Progenitor cell of endocrine pancreas (in vitro differentiated cells): ENCODE results near the gene HAO1. TPM values are rescaled to one million over a fixed set of nuclear protein-coding genes. Genes with fewer than 3 reads are reported as not detected.

Source experiments
- DNase-seq: peaks from one replicate; pipeline ENCODE4 v3.0.0; 2021; ENCODE audit warnings: low spot score; ENCODE audit not compliant: unreplicated experiment
- H3K27ac Mint-ChIP-seq: 2 replicates; pipeline ENCODE4 v1.8.0; 2021; ENCODE audit warnings: mild to moderate bottlenecking, moderate library complexity, mixed read lengths
- H3K27me3 Mint-ChIP-seq: 2 replicates; pipeline ENCODE4 v1.8.0; 2021; ENCODE audit warnings: mixed read lengths
- H3K36me3 Mint-ChIP-seq: 2 replicates; pipeline ENCODE4 v1.8.0; 2022; ENCODE audit warnings: mixed read lengths; ENCODE audit not compliant: insufficient read depth
- H3K4me1 Mint-ChIP-seq: 2 replicates; pipeline ENCODE4 v1.8.0; 2021; ENCODE audit warnings: low read depth, mixed read lengths
- H3K4me3 Mint-ChIP-seq: 2 replicates; pipeline ENCODE4 v1.8.0; 2021; ENCODE audit warnings: low read depth, mild to moderate bottlenecking, moderate library complexity, mixed read lengths
- H3K9me3 Mint-ChIP-seq: 2 replicates; pipeline ENCODE4 v1.8.0; 2021; ENCODE audit warnings: low read depth, mixed read lengths
- CTCF ChIP-seq: fragments of 200-600 bp; sonication (generic); IDR thresholded peaks from one replicate; pipeline ENCODE4 v1.5.0; 2021; ENCODE audit warnings: antibody characterized with exemption, mild to moderate bottlenecking; ENCODE audit not compliant: unreplicated experiment
- total RNA-seq: library from RNA; stranded (reverse); gene quantifications from 2 replicates; pipeline ENCODE4 v1.2.1, GENCODE V29; 2021

HAO1 gene
- total RNA-seq, 1 donor from 2014 or later = not detected

- H3K4me1 Mint-ChIP-seq = no peaks in the 10 kb centered on the region
- H3K9me3 Mint-ChIP-seq = peaks cover 3% of the 10 kb centered on the region
- no peak for DNase-seq
- no peaks in the 10 kb centered on the region for H3K27me3 Mint-ChIP-seq
- no peak overlapping the region for H3K4me3 Mint-ChIP-seq
- no peaks in the 10 kb centered on the region for H3K36me3 Mint-ChIP-seq
- no peak for TF ChIP-seq CTCF
- no peak overlapping the region for H3K27ac Mint-ChIP-seq
Measured at GRCh38 chr20:7912551-7912950, 27.7 kb downstream of the HAO1 start.

- H3K4me3 Mint-ChIP-seq = no peak overlapping the region
- peaks cover 6% of the 10 kb centered on the region for H3K9me3 Mint-ChIP-seq
- no peak overlapping the region for H3K27ac Mint-ChIP-seq
- DNase-seq = no peak
- H3K4me1 Mint-ChIP-seq = no peaks in the 10 kb centered on the region
- TF ChIP-seq CTCF = no peak
- no peaks in the 10 kb centered on the region for H3K36me3 Mint-ChIP-seq
- H3K27me3 Mint-ChIP-seq = no peaks in the 10 kb centered on the region
Measured at GRCh38 chr20:7911586-7912330, 28.5 kb downstream of the HAO1 start.

- TF ChIP-seq CTCF = no peak
- Mint-ChIP-seq H3K9me3 (peaks cover 6% of the 10 kb centered on the region), H3K4me1 (no peaks in the 10 kb centered on the region), H3K4me3 (no peak overlapping the region), H3K27me3 (no peaks in the 10 kb centered on the region), H3K36me3 (no peaks in the 10 kb centered on the region), H3K27ac (no peak overlapping the region)
- DNase-seq = no peak
Measured at GRCh38 chr20:7908905-7909304, 31.4 kb downstream of the HAO1 start.

GRCh38 chr20:7903429-7903828 lies 36.8 kb downstream of the HAO1 start:
- no peaks in the 10 kb centered on the region for H3K36me3 Mint-ChIP-seq
- peaks cover 6% of the 10 kb centered on the region for H3K9me3 Mint-ChIP-seq
- no peak for TF ChIP-seq CTCF
- no peaks in the 10 kb centered on the region for H3K27me3 Mint-ChIP-seq
- no peak for DNase-seq
- H3K27ac Mint-ChIP-seq = no peak overlapping the region
- no peak overlapping the region for H3K4me3 Mint-ChIP-seq
- no peaks in the 10 kb centered on the region for H3K4me1 Mint-ChIP-seq

- no peaks in the 10 kb centered on the region for H3K4me1 Mint-ChIP-seq
- H3K9me3 Mint-ChIP-seq = peaks cover 6% of the 10 kb centered on the region
- H3K36me3 Mint-ChIP-seq = no peaks in the 10 kb centered on the region
- H3K27ac Mint-ChIP-seq = no peak overlapping the region
- no peak for TF ChIP-seq CTCF
- H3K4me3 Mint-ChIP-seq = no peak overlapping the region
- no peaks in the 10 kb centered on the region for H3K27me3 Mint-ChIP-seq
- DNase-seq = no peak
Measured at GRCh38 chr20:7902879-7903278, 37.4 kb downstream of the HAO1 start.
